HepG2 (cell line): Measurements from ENCODE around the gene BACH2. TPM values are rescaled to one million over a fixed set of nuclear protein-coding genes. Genes with fewer than 3 reads are reported as not detected.

ENCODE experiments used
- ATAC-seq: fragments of 200-7000 bp; cut with Tn5 transposase; 3 replicates; pipeline ENCODE4 v1.9.1; 2020; ENCODE audit warnings: mild to moderate bottlenecking, moderate library complexity
- BruUV-seq: library from RNA; stranded (reverse); fragments of 400-500 nt; replicated peaks from 2 replicates; lab custom pipeline; 2021; lab: Mats Ljungman, UMichigan
- CTCF ChIA-PET: fragments of 300-600 bp; formaldehyde crosslinking; extraction: SDS; loops from one replicate; lab custom pipeline; 2021; ENCODE audit warnings: low total read pairs, inconsistent platforms, low intra/inter-chr PET ratio; lab: Yijun Ruan, JAX
- POLR2A ChIA-PET: fragments of 350-600 bp; sonication (Branson Sonifier 250); formaldehyde crosslinking; loops from one replicate; lab custom pipeline; 2020; ENCODE audit warnings: antibody characterized with exemption, inconsistent platforms; lab: Yijun Ruan, JAX
- DNase-seq: peaks from one replicate; pipeline ENCODE4 v3.0.0-alpha.2; 2015; ENCODE audit warnings: low spot score
- FAIRE-seq: peaks from 3 replicates; lab custom pipeline; 2011; peaks lifted over from hg19 to GRCh38; lab: Jason Lieb, UNC
- H2AFZ ChIP-seq: one replicate; pipeline ENCODE4 v1.6.1; 2011; ENCODE audit warnings: low read length, inconsistent platforms
- H3K27ac ChIP-seq: fragments of 300-600 bp; 3 replicates; pipeline ENCODE4 v1.8.0; 2011; ENCODE audit warnings: mixed run types, mild to moderate bottlenecking, mixed read lengths, low read length, inconsistent platforms; ENCODE audit not compliant: insufficient read depth; ENCODE audit errors: extremely low read length
- H3K27me3 ChIP-seq, 2 experiments: fragments of 200-600 bp in 1 of 2; 2 replicates in 1 of 2; 3 replicates in 1 of 2; pipeline versions ENCODE4 v1.6.0 to v1.8.0; 2011; ENCODE audit warnings: low read length in 2 of 2, mild to moderate bottlenecking in 2 of 2, moderate library complexity in 2 of 2, inconsistent platforms in 1 of 2; ENCODE audit not compliant: insufficient read depth in 2 of 2, control insufficient read depth in 1 of 2
- H3K36me3 ChIP-seq, 2 experiments: fragments of 200-600 bp in 1 of 2; replicated peaks in 1 of 2; 2 replicates in 1 of 2; 3 replicates in 1 of 2; pipeline versions ENCODE4 v1.5.1 to v1.8.0; 2011; ENCODE audit warnings: low read length in 2 of 2, inconsistent platforms in 1 of 2; ENCODE audit not compliant: insufficient read depth in 2 of 2, control insufficient read depth in 1 of 2
- H3K4me1 ChIP-seq: 2 replicates; pipeline ENCODE4 v1.5.1; 2012; ENCODE audit warnings: low read length, inconsistent platforms; ENCODE audit not compliant: insufficient read depth
- H3K4me2 ChIP-seq: 2 replicates; pipeline ENCODE4 v1.6.0; 2011; ENCODE audit warnings: low read depth, low read length, inconsistent platforms
- H3K4me3 ChIP-seq, 3 experiments: fragments of 200-600 bp in 1 of 3; sonication (generic), shearing (Covaris generic) in 1 of 3; replicated peaks in 1 of 3; 2 replicates each; pipeline ENCODE4 v1.5.1; 2011 to 2016; ENCODE audit warnings: low read length in 3 of 3, inconsistent platforms in 2 of 3, low read depth in 2 of 3, mild to moderate bottlenecking in 2 of 3, control low read depth in 1 of 3, mixed read lengths in 1 of 3; ENCODE audit not compliant: insufficient read depth in 1 of 3
- H3K79me2 ChIP-seq: one replicate; pipeline ENCODE4 v1.6.1; 2011; ENCODE audit warnings: low read length, inconsistent platforms; ENCODE audit not compliant: insufficient read depth
- H3K9ac ChIP-seq: 2 replicates; pipeline ENCODE4 v1.6.0; 2011; ENCODE audit warnings: mild to moderate bottlenecking, low read depth, low read length, inconsistent platforms; ENCODE audit not compliant: insufficient read depth
- H3K9me3 ChIP-seq: 2 replicates; pipeline ENCODE4 v1.5.1; 2012; ENCODE audit warnings: mild to moderate bottlenecking, low read length
- H4K20me1 ChIP-seq: 2 replicates; pipeline ENCODE4 v1.6.0; 2011; ENCODE audit warnings: inconsistent platforms, mild to moderate bottlenecking, low read length, moderate library complexity; ENCODE audit not compliant: insufficient read depth
- CENPX ChIP-seq: sonication (generic); formaldehyde crosslinking; IDR thresholded peaks from 2 replicates; pipeline ENCODE4 v1.9.0; 2021; ENCODE audit warnings: mild to moderate bottlenecking, missing genetic modification reagents, moderate library complexity
- FOXP1 ChIP-seq, 2 experiments: fragments of 450-650 bp in 1 of 2; IDR thresholded peaks; 2 replicates each; pipeline ENCODE4 v1.6.1; 2017 to 2018; ENCODE audit warnings: antibody characterized with exemption in 1 of 2
- ZBTB42 ChIP-seq: sonication (generic); formaldehyde crosslinking; IDR thresholded peaks from 2 replicates; pipeline ENCODE4 v1.5.0; 2020; ENCODE audit warnings: mild to moderate bottlenecking, missing genetic modification reagents
- ZNF350 ChIP-seq: sonication (generic); formaldehyde crosslinking; IDR thresholded peaks from 2 replicates; pipeline ENCODE4 v1.4.0; 2020; ENCODE audit warnings: mild to moderate bottlenecking, low read depth, missing genetic modification reagents, borderline replicate concordance
- ZNF83 ChIP-seq: sonication (generic); formaldehyde crosslinking; IDR thresholded peaks from 2 replicates; pipeline ENCODE4 v1.4.0; 2020; ENCODE audit warnings: missing genetic modification reagents, mild to moderate bottlenecking, borderline replicate concordance
- WGBS: methylation state at CpG from one replicate; pipeline ENCODE4 v1.1.6; 2017; ENCODE audit warnings: low lambda C conversion rate; 5-methylcytosine and 5-hydroxymethylcytosine counted together
- in situ Hi-C: cut with HindIII; loops from 2 replicates; pipeline ENCODE4 v1.10.0; 2017; ENCODE audit warnings: low pct_unique_long_range_greater_than_20kb; ENCODE audit not compliant: extremely low pct_ligation_motif_present
- intact Hi-C: fragments of 100-400 bp; cut with micrococcal nuclease; formaldehyde crosslinking; loops from one replicate; pipeline ENCODE4 v1.10.0; 2022; ENCODE audit not compliant: unreplicated experiment
- polyA plus RNA-seq, 8 experiments: library from polyadenylated mRNA; depleted of rRNA in 3 of 8; stranded (reverse) in 7 of 8; unstranded in 1 of 8; fragments of >200 nt; fragmentation: Illumina TruSeq in 4 of 8; extraction: Trizol in 4 of 8; gene quantifications; 2 replicates each; pipeline versions ENCODE4 v1.2.1 to v1.2.3, GENCODE V29; 2011 to 2016; ENCODE audit warnings: low read depth in 4 of 8, missing spikeins in 1 of 8, mixed read lengths in 1 of 8; ENCODE audit not compliant: insufficient read depth in 1 of 8
- total RNA-seq, 5 experiments: library from RNA; depleted of rRNA; stranded (reverse); fragments of >200 nt; fragmentation: Illumina TruSeq; extraction: Trizol; gene quantifications; 2 replicates each; pipeline ENCODE4 v1.2.3, GENCODE V29; 2016; ENCODE audit warnings: low read depth in 1 of 5
- TF ChIP-seq, protein P1 (sequence below): sonication (generic); formaldehyde crosslinking; IDR thresholded peaks from 2 replicates; pipeline ENCODE4 v1.4.0; 2020; ENCODE audit warnings: missing genetic modification reagents

The BACH2 gene
- total and polyA plus RNA-seq, 2 of the 13 experiments (the other 11 are each of a cell fraction or from before 2014, with no cell fraction given) = 0.01 TPM; not detected in 1

DNA sequence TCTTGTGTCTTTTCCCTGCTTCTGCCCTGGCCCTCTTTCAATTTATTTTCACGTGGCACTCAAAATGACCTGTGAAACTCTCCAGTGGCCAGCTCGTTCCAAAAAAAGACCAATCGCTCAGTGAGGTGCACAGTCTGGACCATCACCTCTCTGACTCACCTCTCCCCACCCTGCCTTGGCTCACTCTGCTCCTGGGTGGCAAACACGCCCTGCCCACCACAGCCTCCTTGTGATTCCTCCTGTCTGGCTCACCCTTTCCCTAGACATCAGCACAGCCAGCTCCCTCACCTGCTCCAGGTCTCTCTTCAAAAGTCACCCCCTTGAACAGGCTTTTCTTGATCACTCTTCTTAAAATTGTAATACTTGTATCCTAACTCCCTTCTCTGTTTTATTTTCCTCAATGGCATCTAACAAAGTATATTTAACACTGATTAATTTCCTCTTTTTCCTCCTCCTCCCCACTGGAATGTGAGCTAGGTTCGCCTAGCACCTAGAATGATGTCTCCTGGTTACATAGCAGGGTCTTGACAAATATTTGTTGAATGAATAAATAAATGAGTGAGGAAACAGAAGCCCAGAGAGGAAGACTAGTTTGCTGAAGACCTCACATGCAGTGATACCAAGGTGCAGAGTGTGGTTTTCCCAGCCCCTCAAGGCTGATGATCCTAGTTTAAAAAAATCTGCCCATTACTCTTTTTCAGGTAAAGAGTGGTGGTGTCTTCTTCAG is 293.4 kb downstream of the BACH2 start (continued):
- TF ChIP-seq, protein P1, sequence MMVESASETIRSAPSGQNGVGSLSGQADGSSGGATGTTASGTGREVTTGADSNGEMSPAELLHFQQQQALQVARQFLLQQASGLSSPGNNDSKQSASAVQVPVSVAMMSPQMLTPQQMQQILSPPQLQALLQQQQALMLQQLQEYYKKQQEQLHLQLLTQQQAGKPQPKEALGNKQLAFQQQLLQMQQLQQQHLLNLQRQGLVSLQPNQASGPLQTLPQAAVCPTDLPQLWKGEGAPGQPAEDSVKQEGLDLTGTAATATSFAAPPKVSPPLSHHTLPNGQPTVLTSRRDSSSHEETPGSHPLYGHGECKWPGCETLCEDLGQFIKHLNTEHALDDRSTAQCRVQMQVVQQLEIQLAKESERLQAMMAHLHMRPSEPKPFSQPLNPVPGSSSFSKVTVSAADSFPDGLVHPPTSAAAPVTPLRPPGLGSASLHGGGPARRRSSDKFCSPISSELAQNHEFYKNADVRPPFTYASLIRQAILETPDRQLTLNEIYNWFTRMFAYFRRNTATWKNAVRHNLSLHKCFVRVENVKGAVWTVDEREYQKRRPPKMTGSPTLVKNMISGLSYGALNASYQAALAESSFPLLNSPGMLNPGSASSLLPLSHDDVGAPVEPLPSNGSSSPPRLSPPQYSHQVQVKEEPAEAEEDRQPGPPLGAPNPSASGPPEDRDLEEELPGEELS (CRISPR knock-in tag) = no peak
- TF ChIP-seq ZNF350 (CRISPR knock-in tag) = no peak

DNA sequence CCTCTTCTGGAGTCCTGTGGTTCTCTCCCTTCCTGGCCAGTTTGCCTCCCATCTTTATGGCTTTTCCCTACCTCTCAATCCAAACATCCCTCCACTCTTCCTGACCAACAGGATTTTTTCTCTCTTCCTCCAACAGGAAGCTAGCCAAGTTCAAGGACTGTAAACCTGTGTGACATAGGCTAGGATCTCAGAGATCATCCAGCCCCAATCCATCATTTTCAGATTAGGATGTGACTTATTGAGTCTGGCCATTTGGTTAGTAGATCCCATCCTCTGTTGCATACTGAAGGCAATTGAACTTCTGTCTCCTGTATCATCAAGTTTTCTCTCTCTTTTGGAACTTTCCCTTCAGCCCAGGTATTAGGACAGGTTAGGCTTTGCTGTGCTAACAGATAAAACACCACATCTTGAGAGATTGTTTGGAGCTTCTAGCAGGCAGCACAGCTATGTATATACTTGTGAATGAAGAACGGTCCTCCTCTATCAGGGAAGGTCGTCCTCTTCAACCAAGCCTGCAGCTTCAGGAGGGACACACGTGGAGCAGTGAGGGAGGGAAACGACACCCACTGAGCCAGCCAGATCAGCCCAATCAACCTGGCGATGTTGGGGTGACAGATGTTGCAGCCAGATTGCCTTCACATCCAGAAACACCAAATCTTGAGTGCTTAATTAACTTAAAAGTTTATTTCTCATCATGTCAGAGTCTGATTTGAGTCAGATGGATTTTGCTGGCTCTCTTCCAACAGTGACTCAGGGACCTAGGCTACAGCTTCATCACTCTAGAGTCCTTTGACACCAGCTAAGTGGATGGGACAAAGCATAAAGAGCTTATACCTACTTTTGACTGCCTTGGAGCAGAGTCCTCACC is 295.5 kb downstream of the BACH2 start:
- Histone ChIP-seq H3K4me1 (no peaks in the 10 kb centered on the region), H3K27me3 (peaks cover 2 to 7% of the 10 kb centered on the region in 2 experiments; a peak in 4 of 5 replicates), H3K9me3 (no peaks in the 10 kb centered on the region), H3K4me3 (no peak overlapping the region), H3K4me2 (no peak overlapping the region), H3K36me3 (no peaks in the 10 kb centered on the region), H2AFZ (no peak overlapping the region), H3K9ac (no peak overlapping the region), H3K79me2 (no peaks in the 10 kb centered on the region), H4K20me1 (no peaks in the 10 kb centered on the region), H3K27ac (no peak overlapping the region)
- TF ChIP-seq CENPX (CRISPR knock-in tag) (no peak), FOXP1 (IDR thresholded peaks at IDR 0.05) (no peak), FOXP1 (CRISPR knock-in tag; IDR thresholded peaks at IDR 0.05) (no peak), ZNF83 (CRISPR knock-in tag) (no peak), ZBTB42 (CRISPR knock-in tag) (no peak)
- ATAC-seq = no peak
- no peak for FAIRE-seq
- no peak for DNase-seq
- WGBS = 4% methylated on average over 4 of the region's 5 CpGs
- intact Hi-C loops = no loop called here
- CTCF ChIA-PET = no interaction called here
- in situ Hi-C loops = no loop called here
- BruUV-seq = no TSS peak
- POLR2A ChIA-PET = no interaction called here
